ENCODE results near the gene GALNT17.

The GALNT17 gene

GRCh38 chr7:71285571-71286145, 153.7 kb downstream of the GALNT17 start:
- FAIRE-seq = no peak

GRCh38 chr7:71286336-71286735, 154.4 kb downstream of the GALNT17 start:
- DNase-seq (ENCODE audit: insufficient read length, low spot score) = no peak
- TF ChIP-seq TAF1 (IDR thresholded peaks at IDR 0.05; ENCODE audit: low read depth, low read length) (no peak), POLR2A (IDR thresholded peaks at IDR 0.05; ENCODE audit: low read depth, low read length) (no peak), POU2F2 (IDR thresholded peaks at IDR 0.05; ENCODE audit: low read depth, low read length) (no peak), PAX5 (IDR thresholded peaks at IDR 0.05; ENCODE audit: insufficient read depth, low read length, severe bottlenecking) (no peak), SPI1 (IDR thresholded peaks at IDR 0.05; ENCODE audit: low read depth, low read length) (no peak), POLR2AphosphoS5 (IDR thresholded peaks at IDR 0.05; ENCODE audit: low read depth, low read length) (no peak)
- FAIRE-seq = no peak

More at GRCh38 chr7:71285571-71286145, 153.7 kb downstream of the GALNT17 start:
- TF ChIP-seq PAX5 (IDR thresholded peaks at IDR 0.05; ENCODE audit: insufficient read depth, low read length, severe bottlenecking) (no peak), TAF1 (IDR thresholded peaks at IDR 0.05; ENCODE audit: low read depth, low read length) (no peak), POLR2AphosphoS5 (IDR thresholded peaks at IDR 0.05; ENCODE audit: low read depth, low read length) (no peak), SPI1 (IDR thresholded peaks at IDR 0.05; ENCODE audit: low read depth, low read length) (no peak), POLR2A (IDR thresholded peaks at IDR 0.05; ENCODE audit: low read depth, low read length) (no peak)
- no peak for DNase-seq (ENCODE audit: insufficient read length, low spot score)

- FAIRE-seq (no peak), DNase-seq (ENCODE audit: insufficient read length, low spot score) (no peak)
- TF ChIP-seq SPI1 (IDR thresholded peaks at IDR 0.05; ENCODE audit: low read depth, low read length) (no peak), TAF1 (IDR thresholded peaks at IDR 0.05; ENCODE audit: low read depth, low read length) (no peak), PAX5 (IDR thresholded peaks at IDR 0.05; ENCODE audit: insufficient read depth, low read length, severe bottlenecking) (no peak), POLR2A (IDR thresholded peaks at IDR 0.05; ENCODE audit: low read depth, low read length) (no peak), POU2F2 (IDR thresholded peaks at IDR 0.05; ENCODE audit: low read depth, low read length) (no peak), POLR2AphosphoS5 (IDR thresholded peaks at IDR 0.05; ENCODE audit: low read depth, low read length) (no peak)
Observed at GRCh38 chr7:71286924-71287323, 155.0 kb downstream of the GALNT17 start.

- FAIRE-seq = no peak
- TF ChIP-seq PAX5 (IDR thresholded peaks at IDR 0.05; ENCODE audit: insufficient read depth, low read length, severe bottlenecking) = no peak
- no peak for TF ChIP-seq POLR2A (IDR thresholded peaks at IDR 0.05; ENCODE audit: low read depth, low read length)
- no peak for TF ChIP-seq POLR2AphosphoS5 (IDR thresholded peaks at IDR 0.05; ENCODE audit: low read depth, low read length)
- no peak for TF ChIP-seq TAF1 (IDR thresholded peaks at IDR 0.05; ENCODE audit: low read depth, low read length)
- no peak for TF ChIP-seq SPI1 (IDR thresholded peaks at IDR 0.05; ENCODE audit: low read depth, low read length)
Observed at GRCh38 chr7:71290452-71290851, 158.5 kb downstream of the GALNT17 start.

GRCh38 chr7:71298378-71298777, 166.4 kb downstream of the GALNT17 start:
- no peak for FAIRE-seq
- DNase-seq (ENCODE audit: insufficient read length, low spot score) = no peak
- TF ChIP-seq TAF1 (IDR thresholded peaks at IDR 0.05; ENCODE audit: low read depth, low read length) (no peak), PAX5 (IDR thresholded peaks at IDR 0.05; ENCODE audit: insufficient read depth, low read length, severe bottlenecking) (no peak), SPI1 (IDR thresholded peaks at IDR 0.05; ENCODE audit: low read depth, low read length) (no peak), POLR2AphosphoS5 (IDR thresholded peaks at IDR 0.05; ENCODE audit: low read depth, low read length) (no peak)

More at GRCh38 chr7:71290452-71290851, 158.5 kb downstream of the GALNT17 start:
- DNase-seq (ENCODE audit: insufficient read length, low spot score) = no peak

GRCh38 chr7:71300086-71300485, 168.1 kb downstream of the GALNT17 start:
- no peak for DNase-seq (ENCODE audit: insufficient read length, low spot score)
- FAIRE-seq = no peak
- TF ChIP-seq PAX5 (IDR thresholded peaks at IDR 0.05; ENCODE audit: insufficient read depth, low read length, severe bottlenecking) (no peak), TAF1 (IDR thresholded peaks at IDR 0.05; ENCODE audit: low read depth, low read length) (no peak), POLR2A (IDR thresholded peaks at IDR 0.05; ENCODE audit: low read depth, low read length) (no peak), POU2F2 (IDR thresholded peaks at IDR 0.05; ENCODE audit: low read depth, low read length) (no peak), SPI1 (IDR thresholded peaks at IDR 0.05; ENCODE audit: low read depth, low read length) (no peak), POLR2AphosphoS5 (IDR thresholded peaks at IDR 0.05; ENCODE audit: low read depth, low read length) (no peak)

- FAIRE-seq = no peak
- TF ChIP-seq POLR2A (IDR thresholded peaks at IDR 0.05; ENCODE audit: low read depth, low read length) (no peak), POLR2AphosphoS5 (IDR thresholded peaks at IDR 0.05; ENCODE audit: low read depth, low read length) (no peak), POU2F2 (IDR thresholded peaks at IDR 0.05; ENCODE audit: low read depth, low read length) (no peak), TAF1 (IDR thresholded peaks at IDR 0.05; ENCODE audit: low read depth, low read length) (no peak), SPI1 (IDR thresholded peaks at IDR 0.05; ENCODE audit: low read depth, low read length) (no peak), PAX5 (IDR thresholded peaks at IDR 0.05; ENCODE audit: insufficient read depth, low read length, severe bottlenecking) (no peak)
- no peak for DNase-seq (ENCODE audit: insufficient read length, low spot score)
Observed at GRCh38 chr7:71300603-71301002, 168.7 kb downstream of the GALNT17 start.

- FAIRE-seq (no peak), DNase-seq (ENCODE audit: insufficient read length, low spot score) (no peak)
- no peak for TF ChIP-seq POLR2A (IDR thresholded peaks at IDR 0.05; ENCODE audit: low read depth, low read length)
- no peak for TF ChIP-seq TAF1 (IDR thresholded peaks at IDR 0.05; ENCODE audit: low read depth, low read length)
- TF ChIP-seq POLR2AphosphoS5 (IDR thresholded peaks at IDR 0.05; ENCODE audit: low read depth, low read length) = no peak
- no peak for TF ChIP-seq POU2F2 (IDR thresholded peaks at IDR 0.05; ENCODE audit: low read depth, low read length)
Observed at GRCh38 chr7:71301167-71301566, 169.2 kb downstream of the GALNT17 start.

GRCh38 chr7:71303566-71303965, 171.6 kb downstream of the GALNT17 start:
- TF ChIP-seq POU2F2 (IDR thresholded peaks at IDR 0.05; ENCODE audit: low read depth, low read length) (no peak), TAF1 (IDR thresholded peaks at IDR 0.05; ENCODE audit: low read depth, low read length) (no peak), POLR2AphosphoS5 (IDR thresholded peaks at IDR 0.05; ENCODE audit: low read depth, low read length) (no peak)
- no peak for FAIRE-seq
- DNase-seq (ENCODE audit: insufficient read length, low spot score) = no peak

- no peak for FAIRE-seq
- TF ChIP-seq TAF1 (IDR thresholded peaks at IDR 0.05; ENCODE audit: low read depth, low read length) (no peak), SPI1 (IDR thresholded peaks at IDR 0.05; ENCODE audit: low read depth, low read length) (no peak), PAX5 (IDR thresholded peaks at IDR 0.05; ENCODE audit: insufficient read depth, low read length, severe bottlenecking) (no peak), POU2F2 (IDR thresholded peaks at IDR 0.05; ENCODE audit: low read depth, low read length) (no peak), POLR2AphosphoS5 (IDR thresholded peaks at IDR 0.05; ENCODE audit: low read depth, low read length) (no peak), POLR2A (IDR thresholded peaks at IDR 0.05; ENCODE audit: low read depth, low read length) (no peak)
- no peak for DNase-seq (ENCODE audit: insufficient read length, low spot score)
Observed at GRCh38 chr7:71308096-71308495, 176.2 kb downstream of the GALNT17 start.
